Renal cortical epithelial cell (primary cell): Measurements from ENCODE around the gene NEDD4. TPM values are rescaled to one million over a fixed set of nuclear protein-coding genes. Genes with fewer than 3 reads are reported as not detected.
"Not testable (repeated sequence)": the region's sequence is repeated elsewhere in the genome, so short reads cannot be mapped to it uniquely, and the experiment has no call there.

Experiments used
- DNase-seq: peaks from one replicate; pipeline ENCODE4 v3.0.0-alpha.2; 2011; ENCODE audit warnings: low read depth
- total RNA-seq: library from RNA; depleted of rRNA; stranded (reverse); fragments of >200 nt; gene quantifications from 2 replicates; pipeline ENCODE4 v1.2.3, GENCODE V29; 2014

Gene NEDD4
- total RNA-seq, 1 donor from 2014 or later, result 26.6 TPM

DNA sequence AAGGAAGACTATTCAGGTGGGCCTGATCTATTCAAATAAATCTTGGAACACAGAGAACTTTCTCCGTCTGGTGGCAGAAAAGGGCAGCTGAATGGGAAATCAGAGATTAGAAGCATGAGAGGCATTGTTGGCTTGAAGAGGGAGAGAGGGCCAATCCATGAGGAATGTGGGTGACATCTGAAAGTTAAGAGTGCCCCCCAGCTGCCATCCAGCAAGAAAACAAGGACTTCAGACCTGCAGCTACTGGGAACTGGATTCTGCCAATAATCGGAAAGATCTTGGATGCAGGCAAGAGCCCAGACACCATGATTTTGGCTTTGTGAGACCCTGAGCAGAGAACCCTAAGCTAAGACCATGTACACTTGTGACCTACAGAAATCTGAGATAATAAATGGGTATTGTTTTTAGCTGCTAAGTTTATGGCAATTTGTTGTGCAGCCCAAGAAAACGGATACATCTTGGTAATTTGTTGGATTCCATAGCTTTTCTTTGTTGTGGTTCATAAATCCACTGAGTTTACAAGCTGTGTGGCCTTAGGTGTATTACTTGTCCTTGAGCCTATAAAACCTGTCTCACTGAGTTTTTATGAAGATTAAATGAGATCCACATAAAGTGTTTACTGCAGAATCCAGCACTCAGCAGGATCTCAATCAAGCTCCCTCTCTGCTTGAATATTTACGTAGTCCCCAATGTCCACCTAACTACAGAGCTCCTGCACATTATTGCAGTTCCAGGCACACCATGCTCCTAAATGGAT is 168.4 kb downstream of the NEDD4 start:
- DNase-seq, result no peak

- DNase-seq, result no peak
Observed at GRCh38 chr15:55823699-55824340, 169.6 kb downstream of the NEDD4 start.

DNA sequence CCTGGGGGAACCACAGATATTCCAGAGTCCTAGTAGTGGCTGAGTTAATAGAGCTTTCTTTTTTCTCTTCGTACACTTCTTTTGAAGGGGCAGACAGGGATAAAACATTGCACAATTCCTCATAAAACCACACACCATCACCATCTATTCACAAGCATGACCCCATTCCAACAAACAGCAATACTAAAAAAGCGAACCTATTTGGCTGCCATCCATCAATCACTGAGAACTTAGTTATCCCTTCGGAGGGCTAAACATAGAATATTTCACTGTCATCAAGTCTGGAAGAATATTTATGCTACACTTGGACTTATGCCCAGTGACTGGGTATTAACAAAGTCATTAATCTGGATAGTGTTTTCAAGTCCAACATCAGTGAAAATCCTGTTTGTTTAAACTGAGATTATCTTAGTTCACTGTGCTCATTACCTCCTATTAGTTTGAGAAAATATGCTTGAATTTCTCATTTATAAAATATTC is 170.2 kb downstream of the NEDD4 start:
- peak; percentile 95 for DNase-seq

GRCh38 chr15:55821740-55822139 is 171.7 kb downstream of the NEDD4 start:
- DNase-seq, result not testable (repeated sequence)

DNA sequence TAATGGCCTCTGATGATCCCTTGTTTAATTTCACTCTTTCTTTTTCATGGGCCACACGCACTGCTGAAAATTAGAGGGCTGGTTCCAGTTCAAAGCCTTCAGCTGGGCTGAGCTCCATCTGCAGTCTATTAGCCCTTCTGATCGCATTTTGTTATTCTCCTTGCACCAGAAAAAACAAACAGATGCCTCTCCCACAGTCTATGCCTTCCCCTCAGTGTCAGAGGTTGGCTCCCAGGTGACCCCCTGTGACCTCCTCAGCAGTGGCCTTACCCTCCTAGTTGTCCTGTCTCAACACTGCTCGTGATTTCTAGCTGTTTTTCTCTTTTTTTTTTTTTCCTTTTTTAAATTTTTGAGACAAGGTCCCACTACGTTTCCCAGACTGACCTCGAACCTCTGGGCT is 173.4 kb downstream of the NEDD4 start:
- no peak for DNase-seq

DNA sequence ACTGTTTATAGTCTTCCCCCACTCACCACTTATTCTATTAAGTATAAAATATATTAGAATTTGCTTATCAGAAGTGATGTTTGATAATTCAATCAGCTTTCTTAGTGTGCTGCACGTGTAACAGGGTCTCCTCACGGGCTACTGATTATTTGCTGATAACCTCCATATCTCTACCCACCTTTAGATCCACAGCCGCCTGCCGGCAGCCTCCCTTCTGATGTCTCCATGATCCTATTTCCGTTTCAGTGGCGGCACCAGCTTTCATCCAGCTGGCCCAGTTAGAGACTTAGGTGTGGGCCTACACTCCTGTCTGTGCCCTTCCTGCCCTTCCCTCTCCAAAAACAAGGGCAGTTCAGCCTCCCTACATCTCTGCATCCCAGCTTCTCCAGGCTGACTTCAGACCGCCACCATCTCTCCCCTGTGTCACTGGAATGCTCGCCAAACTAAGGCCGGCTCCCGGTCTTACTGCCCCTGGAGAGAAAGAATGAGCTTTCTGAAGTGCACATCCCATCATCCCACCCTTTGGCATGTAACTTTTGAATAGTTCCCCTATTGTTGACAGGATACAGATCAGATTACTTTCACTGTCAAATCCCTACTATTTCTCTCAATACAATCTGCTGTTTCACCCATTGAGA is 173.9 kb downstream of the NEDD4 start:
- DNase-seq, result no peak

DNA sequence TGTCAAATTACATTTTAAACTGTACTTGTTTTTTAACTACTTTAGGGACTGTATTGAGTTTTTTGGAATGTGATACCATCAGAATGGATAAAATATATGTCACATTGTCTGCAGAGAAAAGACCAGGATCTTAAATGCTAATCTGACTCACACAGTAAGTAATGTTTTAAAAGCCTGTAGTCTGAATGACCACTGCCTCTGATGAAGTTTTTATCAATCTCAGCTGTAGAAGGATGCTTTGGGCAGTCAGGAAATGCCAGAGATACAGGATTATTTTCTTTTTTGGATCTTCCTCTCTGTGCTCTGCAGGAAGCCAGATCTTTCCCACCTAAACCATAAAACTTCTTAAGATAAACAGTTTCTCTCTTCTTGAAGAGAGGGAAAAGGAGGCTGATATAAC is 177.4 kb downstream of the NEDD4 start:
- DNase-seq, result no peak

GRCh38 chr15:55802600-55803376 is 190.6 kb downstream of the NEDD4 start:
- no peak for DNase-seq

DNA sequence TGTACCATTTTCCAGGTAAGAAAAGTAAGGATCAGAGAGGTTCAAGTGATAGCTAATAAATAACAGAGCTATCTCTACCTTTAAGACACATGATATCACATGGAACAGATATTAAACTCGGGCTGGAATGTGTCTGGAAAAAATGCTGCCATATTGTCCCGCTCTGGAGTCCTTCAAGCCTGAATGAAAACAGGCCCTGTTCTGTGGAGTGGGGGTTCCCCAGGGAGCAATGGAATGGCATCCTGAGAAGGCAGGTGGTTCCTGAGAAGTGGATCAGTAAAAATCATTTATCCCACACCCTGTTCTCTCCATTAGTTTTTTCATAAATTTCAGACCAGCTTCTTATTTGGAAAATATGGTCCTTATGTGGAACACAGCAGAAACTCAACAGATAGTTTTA is 193.2 kb downstream of the NEDD4 start:
- DNase-seq, result no peak

GRCh38 chr15:55799291-55800212 is 193.9 kb downstream of the NEDD4 start:
- DNase-seq, result peak; percentile 52

GRCh38 chr15:55796321-55796965 is 197.0 kb downstream of the NEDD4 start:
- peak; percentile 64 for DNase-seq

GRCh38 chr15:55795031-55795430 is 198.4 kb downstream of the NEDD4 start:
- DNase-seq, result no peak

DNA sequence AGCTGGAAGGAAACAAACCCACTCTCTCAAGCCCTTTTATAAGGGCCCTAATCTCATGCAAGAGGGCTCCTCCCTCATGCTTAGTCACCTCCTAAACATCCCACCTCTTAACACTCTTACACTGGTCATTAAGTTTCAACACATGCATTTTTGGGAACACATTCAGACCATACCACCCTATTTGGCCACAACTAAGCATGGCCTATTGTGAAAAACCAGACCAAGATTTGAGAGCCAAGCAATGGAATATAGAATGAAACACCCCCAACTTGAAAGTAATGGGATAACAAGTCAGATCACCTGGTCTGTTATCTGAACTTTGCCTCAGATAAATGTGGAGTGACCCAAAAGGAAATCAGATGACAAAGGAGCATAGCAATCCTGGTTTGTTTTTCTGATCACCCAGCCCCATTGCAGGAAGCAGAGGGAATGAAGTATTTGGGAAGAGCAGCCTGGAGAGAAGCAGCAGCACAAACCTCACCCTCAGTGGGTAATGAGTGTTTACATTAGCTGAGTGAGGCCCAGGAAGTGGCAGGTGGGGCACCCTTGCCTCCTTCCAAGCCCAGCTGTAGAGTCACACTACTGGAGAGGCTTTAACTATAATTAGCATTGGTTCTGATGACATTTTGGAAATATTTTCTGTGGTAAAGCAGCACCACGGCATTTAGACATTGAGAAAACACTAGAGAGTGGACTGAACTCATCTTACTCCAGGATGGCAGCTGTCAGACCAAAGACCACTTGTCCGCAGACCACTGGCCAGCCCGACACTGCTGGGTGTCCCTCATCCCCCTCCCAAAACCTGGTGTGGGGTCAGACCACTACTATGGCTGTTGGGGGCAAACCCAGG is 201.6 kb downstream of the NEDD4 start:
- DNase-seq, result peak; percentile 96

DNA sequence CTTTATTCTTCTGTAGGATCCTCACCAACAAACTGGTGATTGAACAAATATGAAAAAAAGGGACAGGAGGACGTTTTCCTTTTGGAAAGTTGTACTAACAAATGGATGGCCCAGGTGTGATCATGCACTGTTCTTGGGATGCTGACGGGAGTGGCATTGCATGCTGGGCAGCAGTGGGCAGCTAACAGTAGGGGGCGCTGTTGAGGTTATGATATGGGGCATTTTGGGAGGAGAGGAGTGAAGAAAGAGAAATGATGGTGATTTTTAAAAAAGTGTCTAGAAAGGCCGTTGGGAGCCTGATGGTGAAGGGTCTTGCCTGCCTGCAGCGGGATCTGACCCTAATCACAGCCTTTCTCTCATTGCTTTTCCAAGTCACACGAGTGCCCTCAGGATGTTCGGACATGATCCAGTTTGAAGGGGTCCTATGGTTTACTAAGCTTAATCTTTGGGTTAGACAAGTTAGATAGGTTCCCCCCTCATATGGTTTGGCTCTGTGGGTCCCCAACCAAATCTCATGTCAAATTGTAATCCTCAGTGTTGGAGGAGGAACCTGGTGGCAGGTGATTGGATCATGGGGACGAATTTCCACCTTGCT is 204.2 kb downstream of the NEDD4 start:
- DNase-seq, result no peak

DNA sequence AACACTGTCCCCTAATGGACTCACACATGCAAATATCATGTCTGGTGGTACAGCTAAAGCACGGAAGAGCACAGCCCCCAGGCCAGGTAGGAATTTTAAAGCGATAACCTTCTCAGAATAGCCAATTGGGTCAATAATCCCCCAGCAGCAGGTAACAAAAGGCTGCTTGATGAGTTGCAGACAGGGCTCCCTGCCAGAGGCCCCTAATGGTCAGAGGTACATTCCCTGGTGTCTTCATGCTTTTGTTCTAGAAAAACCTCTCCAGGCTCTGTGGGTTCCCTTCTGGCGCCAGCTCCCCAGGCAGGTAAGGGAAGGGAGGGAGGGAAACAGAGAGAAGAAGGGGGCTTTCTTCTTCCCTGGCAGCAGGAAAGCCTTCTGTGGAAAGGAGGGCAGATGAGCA is 207.1 kb downstream of the NEDD4 start:
- no peak for DNase-seq

GRCh38 chr15:55785593-55785992 is 207.8 kb downstream of the NEDD4 start:
- not testable (repeated sequence) for DNase-seq

- DNase-seq, result no peak
Observed at GRCh38 chr15:55784286-55784685, 209.1 kb downstream of the NEDD4 start.

GRCh38 chr15:55782901-55783300 is 210.5 kb downstream of the NEDD4 start:
- no peak for DNase-seq

GRCh38 chr15:55780292-55780691 is 213.1 kb downstream of the NEDD4 start:
- DNase-seq, result no peak
